SK-N-SH (cell line): ENCODE measurements around the gene FCER1G. TPM values are rescaled to one million over a fixed set of nuclear protein-coding genes. Genes with fewer than 3 reads are reported as not detected.

Experiments used
- CTCF ChIA-PET: fragments of 300-600, 350-600 bp; formaldehyde crosslinking; extraction: SDS; loops from one replicate; lab custom pipeline; 2021; lab: Yijun Ruan, JAX
- POLR2A ChIA-PET: fragments of 350-600 bp; sonication (Branson Sonifier 250); formaldehyde crosslinking; extraction: SDS; loops from one replicate; lab custom pipeline; 2020; ENCODE audit warnings: antibody characterized with exemption, inconsistent platforms; lab: Yijun Ruan, JAX
- DNase-seq: peaks from one replicate; pipeline ENCODE4 v3.0.0; 2012
- H2AFZ ChIP-seq: fragments of 200-600 bp; sonication (generic); 2 replicates; pipeline ENCODE4 v1.8.1; 2016; ENCODE audit warnings: antibody characterized with exemption, mild to moderate bottlenecking, low read depth
- H3F3A ChIP-seq: fragments of 200-600 bp; sonication (generic); replicated peaks from 2 replicates; pipeline ENCODE3; 2016; ENCODE audit warnings: antibody characterized with exemption, mild to moderate bottlenecking; ENCODE audit not compliant: insufficient read depth
- H3K27ac ChIP-seq, 2 experiments: fragments of 200-500 bp in 1 of 2; fragments of 200-600 bp in 1 of 2; sonication (Bioruptor generic) in 1 of 2; sonication (generic), shearing (Covaris generic) in 1 of 2; 2 replicates each; pipeline versions ENCODE4 v1.5.1 to v1.6.1; 2014 to 2016; ENCODE audit warnings: low read depth in 2 of 2, inconsistent platforms in 1 of 2, low read length in 1 of 2, mild to moderate bottlenecking in 1 of 2, mixed read lengths in 1 of 2
- H3K27me3 ChIP-seq: fragments of 200-600 bp; sonication (generic), shearing (Covaris generic); 2 replicates; pipeline ENCODE4 v1.6.1; 2016; ENCODE audit warnings: mixed run types; ENCODE audit not compliant: insufficient read depth
- H3K36me3 ChIP-seq, 2 experiments: fragments of 200-500 bp in 1 of 2; fragments of 200-600 bp in 1 of 2; sonication (Bioruptor generic) in 1 of 2; sonication (generic) in 1 of 2; replicated peaks in 1 of 2; 2 replicates each; pipeline versions ENCODE3 to v1.5.1; 2014 to 2016; ENCODE audit warnings: low read length in 1 of 2, mild to moderate bottlenecking in 1 of 2; ENCODE audit not compliant: insufficient read depth in 2 of 2, control insufficient read depth in 1 of 2
- H3K4me1 ChIP-seq, 2 experiments: fragments of 200-500 bp in 1 of 2; fragments of 200-600 bp in 1 of 2; sonication (Bioruptor generic) in 1 of 2; sonication (generic), shearing (Covaris generic) in 1 of 2; 2 replicates each; pipeline versions ENCODE4 v1.5.1 to v1.6.1; 2014 to 2016; ENCODE audit warnings: low read depth in 1 of 2, low read length in 1 of 2, mixed run types in 1 of 2; ENCODE audit not compliant: insufficient read depth in 2 of 2, control insufficient read depth in 1 of 2
- H3K4me2 ChIP-seq: fragments of 200-600 bp; sonication (generic), shearing (Covaris generic); 2 replicates; pipeline ENCODE4 v1.6.1; 2017; ENCODE audit warnings: mixed run types
- H3K4me3 ChIP-seq, 2 experiments: fragments of 200-500 bp in 1 of 2; fragments of 200-600 bp in 1 of 2; sonication (Bioruptor generic) in 1 of 2; sonication (generic), shearing (Covaris generic) in 1 of 2; 2 replicates each; pipeline versions ENCODE4 v1.5.1 to v1.8.1; 2014 to 2016; ENCODE audit warnings: low read depth in 2 of 2, inconsistent platforms in 1 of 2, low read length in 1 of 2, mild to moderate bottlenecking in 1 of 2, mixed read lengths in 1 of 2, moderate library complexity in 1 of 2
- H3K79me2 ChIP-seq: fragments of 200-600 bp; sonication (generic); 2 replicates; pipeline ENCODE4 v1.8.1; 2017; ENCODE audit warnings: mild to moderate bottlenecking; ENCODE audit not compliant: insufficient read depth
- H3K9ac ChIP-seq: fragments of 200-600 bp; sonication (generic); 2 replicates; pipeline ENCODE4 v1.6.1; 2017; ENCODE audit warnings: mixed run types
- H3K9me2 ChIP-seq: fragments of 200-600 bp; sonication (generic); 2 replicates; pipeline ENCODE4 v1.6.1; 2017; ENCODE audit warnings: mixed run types
- H3K9me3 ChIP-seq: fragments of 200-600 bp; sonication (generic); 2 replicates; pipeline ENCODE4 v1.6.1; 2017; ENCODE audit warnings: mixed run types, mild to moderate bottlenecking, moderate library complexity
- H4K20me1 ChIP-seq: fragments of 200-600 bp; sonication (generic); 2 replicates; pipeline ENCODE4 v1.6.1; 2017; ENCODE audit warnings: mild to moderate bottlenecking, mixed run types; ENCODE audit not compliant: insufficient read depth
- FOXM1 ChIP-seq: IDR thresholded peaks from 2 replicates; pipeline ENCODE4 v1.4.0; 2012; ENCODE audit warnings: low read depth, mild to moderate bottlenecking
- GATA2 ChIP-seq: sonication (generic); formaldehyde crosslinking; IDR thresholded peaks from 2 replicates; pipeline ENCODE4 v1.5.0; 2020; ENCODE audit warnings: mild to moderate bottlenecking, missing genetic modification reagents
- JUND ChIP-seq: IDR thresholded peaks from 2 replicates; pipeline ENCODE4 v1.4.0; 2012
- REST ChIP-seq: IDR thresholded peaks from 2 replicates; pipeline ENCODE4 v1.6.1; 2012; ENCODE audit warnings: mild to moderate bottlenecking, low read depth, low read length, moderate library complexity
- SIN3A ChIP-seq: IDR thresholded peaks from 2 replicates; pipeline ENCODE4 v1.6.1; 2012; ENCODE audit warnings: low read depth, mild to moderate bottlenecking, low read length, moderate library complexity, borderline replicate concordance
- TAF1 ChIP-seq: IDR thresholded peaks from 2 replicates; pipeline ENCODE4 v1.6.1; 2012; ENCODE audit warnings: low read depth, mild to moderate bottlenecking, low read length, moderate library complexity, borderline replicate concordance
- TEAD4 ChIP-seq: IDR thresholded peaks from 2 replicates; pipeline ENCODE4 v1.4.0; 2012; ENCODE audit warnings: mild to moderate bottlenecking, borderline replicate concordance; ENCODE audit not compliant: insufficient read depth
- ZBTB33 ChIP-seq: IDR thresholded peaks from 2 replicates; pipeline ENCODE4 v1.4.0; 2012; ENCODE audit warnings: low read depth, borderline replicate concordance
- WGBS: methylation state at CpG from one replicate; pipeline ENCODE4 v1.1.6; 2017; ENCODE audit warnings: low lambda C conversion rate; 5-methylcytosine and 5-hydroxymethylcytosine counted together
- polyA plus RNA-seq, 3 experiments: library from polyadenylated mRNA; depleted of rRNA; stranded (reverse); fragments of >200 nt; gene quantifications; 2 replicates each; pipeline ENCODE4 v1.2.3, GENCODE V29; 2012
- TF ChIP-seq, protein P1 (sequence below): fragments of 150-350 bp; IDR thresholded peaks from 2 replicates; pipeline ENCODE4 v1.6.1; 2016; ENCODE audit warnings: mild to moderate bottlenecking, low read depth, low read length
- TF ChIP-seq, protein P2 (sequence below): IDR thresholded peaks from 2 replicates; pipeline ENCODE4 v1.4.0; 2012; ENCODE audit warnings: low read depth
- TF ChIP-seq, protein P3 (sequence below): fragments of 200-600 bp; sonication (generic); IDR thresholded peaks from 2 replicates; pipeline ENCODE4 v1.6.1; 2017; ENCODE audit warnings: antibody characterized with exemption, mild to moderate bottlenecking, moderate library complexity

FCER1G gene
- polyA plus RNA-seq, 1 of the 3 experiments (the other 2 are of a cell fraction) = 0.61 TPM

- H3K27ac ChIP-seq = no peak overlapping the region
- no peak for TF ChIP-seq FOXM1
- TF ChIP-seq TAF1 = no peak
- no peak for TF ChIP-seq SIN3A
- no peak for TF ChIP-seq GATA2 (CRISPR knock-in tag)
- TF ChIP-seq REST = no peak
- H3K4me3 ChIP-seq = no peak overlapping the region
- H3K9ac ChIP-seq = no peak overlapping the region
- H3K9me2 ChIP-seq = no peaks in the 10 kb centered on the region
- DNase-seq = no peak
- H3F3A ChIP-seq = no peaks in the 10 kb centered on the region
- POLR2A ChIA-PET = no interaction called here
- H3K9me3 ChIP-seq = no peaks in the 10 kb centered on the region
- H3K4me1 ChIP-seq = no peaks in the 10 kb centered on the region
- no peaks in the 10 kb centered on the region for H3K79me2 ChIP-seq
- no peak overlapping the region for H2AFZ ChIP-seq
- peaks cover 9% of the 10 kb centered on the region; the same call in 1 of the 2 replicates for H3K27me3 ChIP-seq
- 58% methylated on average over 7 of the region's 7 CpGs for WGBS
- H4K20me1 ChIP-seq = no peaks in the 10 kb centered on the region
- H3K4me2 ChIP-seq = no peak overlapping the region
- H3K36me3 ChIP-seq = no peaks in the 10 kb centered on the region
- CTCF ChIA-PET = interaction anchor here (2.0 to 3.9 kb wide), 2 partner anchors 10 to 23 kb away, joined by 5 to 19 read pairs; no protein-coding TSS in a partner anchor
Observed at GRCh38 chr1:161250829-161251228, 35.7 kb downstream of the FCER1G start.

GRCh38 chr1:161251579-161251978, 36.5 kb downstream of the FCER1G start:
- Histone ChIP-seq H2AFZ (no peak overlapping the region), H3K9me2 (no peaks in the 10 kb centered on the region), H3K27me3 (peaks cover 9% of the 10 kb centered on the region; the same call in 1 of the 2 replicates), H3K79me2 (no peaks in the 10 kb centered on the region), H3K4me1 (no peaks in the 10 kb centered on the region), H3K4me3 (no peak overlapping the region), H3K9me3 (0 out of 2 replicates have a peak, but pooled peaks cover under 1% of the 10 kb centered on the region), H3K9ac (no peak overlapping the region), H3K36me3 (no peaks in the 10 kb centered on the region), H3K27ac (no peak overlapping the region), H3F3A (no peaks in the 10 kb centered on the region), H4K20me1 (no peaks in the 10 kb centered on the region), H3K4me2 (no peak overlapping the region)
- ChIA-PET CTCF (interaction anchor here (3.9 kb wide), 1 partner anchor 23 kb away, joined by 19 read pairs; no protein-coding TSS in a partner anchor), POLR2A (no interaction called here)
- WGBS = 81% methylated on average over 8 of the region's 8 CpGs
- DNase-seq = no peak
- TF ChIP-seq GATA2 (CRISPR knock-in tag) (no peak), REST (no peak), TEAD4 (no peak), JUND (no peak), ZBTB33 (no peak)
- TF ChIP-seq, protein P1, sequence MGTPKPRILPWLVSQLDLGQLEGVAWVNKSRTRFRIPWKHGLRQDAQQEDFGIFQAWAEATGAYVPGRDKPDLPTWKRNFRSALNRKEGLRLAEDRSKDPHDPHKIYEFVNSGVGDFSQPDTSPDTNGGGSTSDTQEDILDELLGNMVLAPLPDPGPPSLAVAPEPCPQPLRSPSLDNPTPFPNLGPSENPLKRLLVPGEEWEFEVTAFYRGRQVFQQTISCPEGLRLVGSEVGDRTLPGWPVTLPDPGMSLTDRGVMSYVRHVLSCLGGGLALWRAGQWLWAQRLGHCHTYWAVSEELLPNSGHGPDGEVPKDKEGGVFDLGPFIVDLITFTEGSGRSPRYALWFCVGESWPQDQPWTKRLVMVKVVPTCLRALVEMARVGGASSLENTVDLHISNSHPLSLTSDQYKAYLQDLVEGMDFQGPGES = no peak
- TF ChIP-seq, protein P2, sequence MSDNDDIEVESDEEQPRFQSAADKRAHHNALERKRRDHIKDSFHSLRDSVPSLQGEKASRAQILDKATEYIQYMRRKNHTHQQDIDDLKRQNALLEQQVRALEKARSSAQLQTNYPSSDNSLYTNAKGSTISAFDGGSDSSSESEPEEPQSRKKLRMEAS = no peak
- TF ChIP-seq, protein P3, sequence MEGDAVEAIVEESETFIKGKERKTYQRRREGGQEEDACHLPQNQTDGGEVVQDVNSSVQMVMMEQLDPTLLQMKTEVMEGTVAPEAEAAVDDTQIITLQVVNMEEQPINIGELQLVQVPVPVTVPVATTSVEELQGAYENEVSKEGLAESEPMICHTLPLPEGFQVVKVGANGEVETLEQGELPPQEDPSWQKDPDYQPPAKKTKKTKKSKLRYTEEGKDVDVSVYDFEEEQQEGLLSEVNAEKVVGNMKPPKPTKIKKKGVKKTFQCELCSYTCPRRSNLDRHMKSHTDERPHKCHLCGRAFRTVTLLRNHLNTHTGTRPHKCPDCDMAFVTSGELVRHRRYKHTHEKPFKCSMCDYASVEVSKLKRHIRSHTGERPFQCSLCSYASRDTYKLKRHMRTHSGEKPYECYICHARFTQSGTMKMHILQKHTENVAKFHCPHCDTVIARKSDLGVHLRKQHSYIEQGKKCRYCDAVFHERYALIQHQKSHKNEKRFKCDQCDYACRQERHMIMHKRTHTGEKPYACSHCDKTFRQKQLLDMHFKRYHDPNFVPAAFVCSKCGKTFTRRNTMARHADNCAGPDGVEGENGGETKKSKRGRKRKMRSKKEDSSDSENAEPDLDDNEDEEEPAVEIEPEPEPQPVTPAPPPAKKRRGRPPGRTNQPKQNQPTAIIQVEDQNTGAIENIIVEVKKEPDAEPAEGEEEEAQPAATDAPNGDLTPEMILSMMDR = no peak
